HG02642 (cell line): Measurements from ENCODE around the gene CCDC83.
A peak's percentile ranks its signal among the peaks of the same experiment; 100 is the strongest.
"Not testable (repeated sequence)": the region's sequence is repeated elsewhere in the genome, so short reads cannot be mapped to it uniquely, and the experiment has no call there.

Experiments used
- ATAC-seq: cut with Tn5 transposase; IDR thresholded peaks from one replicate; pipeline ENCODE4 v1.9.1; 2021; ENCODE audit warnings: mild to moderate bottlenecking; ENCODE audit not compliant: unreplicated experiment, poor library complexity

The CCDC83 gene

DNA sequence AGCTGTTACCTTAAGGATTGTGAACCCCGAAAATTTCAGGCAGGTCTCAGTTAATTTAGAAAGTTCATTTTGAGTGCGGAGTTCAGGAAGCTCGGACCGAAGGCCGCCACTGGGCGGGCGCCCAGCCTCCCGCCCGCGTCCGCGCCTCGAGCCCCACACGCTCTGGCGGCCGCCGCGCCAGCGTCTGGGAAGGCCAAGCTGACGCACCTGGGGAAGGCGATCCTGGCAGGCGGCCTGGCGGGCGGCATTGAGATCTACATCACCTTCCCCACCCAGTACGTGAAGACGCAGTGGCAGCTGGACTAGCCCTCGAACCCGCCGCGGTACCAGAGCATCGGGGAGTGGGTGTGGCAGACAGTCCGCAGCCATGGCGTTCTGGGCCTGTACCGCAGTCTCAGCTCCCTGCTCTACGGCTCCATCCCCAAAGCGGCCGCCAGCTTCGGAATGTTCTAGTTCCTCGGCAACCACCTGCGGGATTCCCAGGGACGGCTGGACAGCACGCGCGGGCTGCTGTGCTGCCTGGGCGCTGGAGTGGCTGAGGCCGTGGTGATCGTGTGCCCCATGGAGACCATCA, 79.5 kb downstream of the CCDC83 start:
- no peak for ATAC-seq

DNA sequence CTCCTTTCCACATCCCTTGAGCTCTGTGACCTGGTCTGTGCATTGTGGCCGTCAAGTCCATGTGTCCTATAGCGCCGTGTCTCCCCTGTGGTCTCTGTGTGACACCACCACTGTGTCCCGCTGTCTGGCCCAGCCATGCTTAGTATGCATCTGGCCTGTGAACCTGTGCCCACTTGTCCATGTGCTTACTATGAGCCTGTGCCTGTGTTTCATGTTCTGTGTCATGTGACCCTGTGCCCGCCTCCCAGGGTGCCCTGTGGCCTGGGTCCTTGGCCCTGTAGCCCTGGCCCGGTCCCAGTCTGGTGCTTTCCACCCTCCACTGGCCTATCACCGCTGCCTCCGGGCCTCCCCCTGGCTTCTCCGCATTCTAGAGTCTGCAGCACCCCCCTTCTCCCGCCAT, 80.6 kb downstream of the CCDC83 start:
- ATAC-seq = no peak

DNA sequence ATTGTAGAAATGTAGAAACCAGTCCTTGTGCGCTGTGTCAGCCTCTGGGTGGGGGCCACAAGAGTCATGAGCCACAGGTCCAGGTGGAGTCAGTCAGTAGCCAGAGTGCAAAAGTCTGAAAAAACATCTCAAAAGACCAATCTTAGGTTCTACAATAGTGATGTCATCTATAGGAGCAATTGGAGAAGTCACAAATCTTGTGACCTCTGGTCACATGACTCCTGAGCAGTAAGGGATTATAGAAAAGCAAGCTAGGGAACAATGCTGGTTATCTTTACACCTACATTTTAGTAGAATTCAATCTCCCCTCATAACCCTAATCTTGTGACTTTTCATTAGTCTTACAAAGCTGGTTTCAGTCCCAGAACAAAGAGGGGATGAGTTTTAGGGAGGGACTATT, 82.7 kb downstream of the CCDC83 start:
- no peak for ATAC-seq

DNA sequence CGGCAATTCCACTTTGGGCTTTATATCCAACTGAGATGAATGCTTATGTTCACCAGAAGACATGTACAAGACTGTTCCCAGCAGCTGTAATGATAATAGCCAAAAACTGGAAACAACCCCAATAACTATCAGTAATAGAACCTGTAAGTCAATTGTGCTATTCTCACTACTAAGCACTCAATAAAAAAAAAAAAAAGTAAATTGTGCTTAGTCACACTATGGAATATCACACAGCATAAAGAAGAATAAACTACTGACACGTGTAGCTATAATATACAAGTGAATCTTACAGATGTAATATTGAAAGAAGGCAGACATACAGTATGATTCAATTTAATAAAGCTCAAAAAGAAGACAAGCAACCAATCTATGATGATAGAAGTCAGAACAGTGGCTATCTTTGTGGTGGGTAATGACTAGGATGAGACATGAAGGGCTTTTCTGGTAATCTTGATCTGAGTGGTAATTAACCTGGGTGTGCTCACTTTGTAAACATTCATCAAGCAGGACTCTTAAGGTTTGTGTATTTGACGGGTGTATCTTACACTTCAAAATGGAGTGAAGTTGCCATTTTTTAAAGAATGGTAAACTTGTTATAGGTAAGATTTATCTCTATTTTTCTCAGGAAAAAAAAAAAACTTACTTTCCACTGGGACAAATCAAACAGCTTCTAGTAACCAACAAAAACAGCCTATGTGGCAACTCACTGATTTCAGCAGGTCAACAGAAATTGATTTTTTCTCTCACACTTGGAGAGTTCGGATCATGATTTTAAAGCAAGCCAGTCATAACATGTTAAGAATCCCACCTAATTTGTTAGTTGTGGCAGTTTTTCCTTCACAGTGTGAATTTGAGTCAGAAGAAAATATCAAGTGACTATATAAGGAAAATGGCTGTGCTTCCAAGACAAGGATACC, 84.2 kb downstream of the CCDC83 start:
- no peak for ATAC-seq

DNA sequence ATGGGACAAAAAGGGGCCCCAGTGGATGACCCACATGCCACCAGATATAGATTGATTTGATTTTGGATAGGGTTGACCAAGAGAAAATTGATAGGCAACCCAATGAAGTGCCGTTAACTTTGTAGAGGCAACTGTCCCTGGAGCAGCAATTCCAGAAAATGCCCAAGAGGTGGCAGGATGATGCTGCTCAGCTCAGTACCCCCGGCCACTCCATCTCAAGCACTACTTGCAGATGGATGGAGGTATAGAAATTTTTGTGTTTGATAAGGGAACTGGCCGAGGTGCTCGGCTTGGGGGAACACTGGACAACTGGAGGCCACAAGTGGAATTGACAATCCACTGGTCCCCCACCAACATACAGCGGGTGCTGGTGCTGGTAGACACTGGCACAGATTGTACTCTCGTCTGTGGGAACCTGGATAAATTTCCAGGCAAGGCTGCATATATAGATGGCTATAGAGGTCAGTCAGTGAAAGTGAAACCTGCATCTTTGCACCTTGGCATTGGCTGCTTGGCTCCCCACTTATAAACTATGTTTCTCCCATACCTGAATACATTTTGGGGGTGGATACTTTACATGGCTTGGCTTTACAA, 86.3 kb downstream of the CCDC83 start:
- ATAC-seq = peak; percentile 79

DNA sequence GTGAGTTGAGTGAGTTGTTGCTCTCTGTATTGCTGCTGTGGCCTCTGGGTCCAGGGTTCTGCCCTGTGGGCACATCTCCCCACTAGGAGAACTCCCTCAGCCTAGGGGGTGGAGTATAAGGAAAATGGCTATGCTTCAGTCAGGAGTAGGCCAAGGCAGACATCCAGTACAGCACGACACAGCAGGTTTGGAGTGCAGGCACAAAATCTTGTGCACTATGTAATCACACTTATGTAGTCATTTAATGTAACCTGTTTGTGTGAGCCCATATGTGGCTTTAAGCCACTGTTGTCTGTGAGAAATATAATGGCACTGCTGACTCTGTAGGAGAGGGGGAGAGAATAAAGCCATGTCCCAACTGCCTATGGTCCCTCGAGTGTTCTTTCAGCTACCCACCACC, 90.1 kb downstream of the CCDC83 start:
- ATAC-seq = no peak

DNA sequence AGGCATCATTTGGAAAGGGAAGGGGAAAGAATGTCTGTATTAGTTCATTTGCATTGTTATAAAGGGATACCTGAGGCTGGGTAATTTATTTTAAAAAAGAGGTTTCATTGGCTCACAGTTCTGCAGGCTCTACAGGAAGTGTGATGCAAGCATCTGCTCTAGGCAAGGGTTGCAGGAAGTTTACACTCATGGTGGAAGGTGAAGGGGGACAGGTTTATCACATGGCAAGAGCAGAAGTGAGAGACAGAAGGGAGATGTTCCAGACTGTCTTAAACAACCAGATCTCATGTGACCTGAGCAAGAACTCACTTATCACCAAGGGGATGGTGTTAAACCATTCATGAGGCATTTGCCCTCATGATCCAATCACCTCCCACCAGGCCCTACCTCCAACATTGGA, 90.6 kb downstream of the CCDC83 start:
- ATAC-seq = no peak

DNA sequence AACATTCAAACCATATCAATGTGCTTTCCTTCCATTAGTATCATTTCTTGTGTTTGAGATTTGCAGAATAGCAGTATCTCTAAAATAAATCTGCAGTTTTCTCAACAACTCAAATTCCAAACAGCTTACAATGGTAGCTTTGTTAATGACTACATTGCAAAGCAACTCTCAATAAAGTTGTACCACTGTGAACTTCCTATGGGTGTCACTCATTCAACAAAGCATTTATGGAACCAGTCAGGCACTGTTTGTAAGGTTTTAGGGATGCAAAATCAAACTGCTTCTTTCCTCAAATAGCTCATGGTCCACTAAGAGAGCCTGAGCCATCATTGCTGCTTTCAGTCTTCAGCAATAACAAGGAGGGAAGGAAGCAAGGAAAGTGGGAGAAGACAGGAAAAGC, 91.0 kb downstream of the CCDC83 start:
- ATAC-seq = no peak

DNA sequence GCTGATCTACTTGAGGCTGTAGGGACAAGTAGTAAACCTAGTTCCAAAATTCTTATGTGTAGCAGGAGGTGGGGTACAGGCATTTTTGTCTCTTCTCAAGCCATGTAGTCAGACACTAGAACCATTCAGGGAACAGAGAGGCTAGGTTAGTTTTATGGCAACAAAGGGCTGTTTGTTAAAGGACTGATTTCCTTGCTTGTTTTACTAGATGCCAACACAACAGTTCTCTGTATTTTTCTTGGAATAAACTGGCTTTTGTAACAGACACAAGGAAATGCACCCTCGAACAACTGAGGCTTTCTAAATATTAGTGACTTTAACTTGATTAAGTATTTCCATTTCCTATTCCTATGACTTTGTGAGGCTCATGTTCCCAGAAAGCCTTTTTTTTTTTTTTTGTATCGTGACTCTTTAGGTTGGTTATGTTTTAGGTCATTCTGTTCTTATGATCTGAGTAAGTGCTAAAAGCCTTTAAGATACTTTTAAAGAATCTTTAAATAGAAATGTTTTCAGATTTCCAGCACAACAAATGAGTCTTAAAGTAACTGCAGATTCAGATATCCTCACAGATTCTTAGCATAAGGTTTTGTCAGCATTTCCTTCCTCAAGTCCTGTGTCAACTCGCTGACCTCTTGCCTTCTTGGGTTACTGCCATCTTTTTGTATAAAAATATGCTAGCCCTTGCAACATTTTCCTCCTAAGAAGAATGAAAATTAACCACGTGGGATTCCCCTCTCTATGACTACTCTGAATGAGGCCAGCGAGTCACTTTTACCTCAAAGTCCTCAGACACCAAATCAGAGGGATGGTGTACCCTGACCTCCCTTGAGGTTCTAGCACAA, 92.5 kb downstream of the CCDC83 start:
- ATAC-seq = peak; percentile 44

DNA sequence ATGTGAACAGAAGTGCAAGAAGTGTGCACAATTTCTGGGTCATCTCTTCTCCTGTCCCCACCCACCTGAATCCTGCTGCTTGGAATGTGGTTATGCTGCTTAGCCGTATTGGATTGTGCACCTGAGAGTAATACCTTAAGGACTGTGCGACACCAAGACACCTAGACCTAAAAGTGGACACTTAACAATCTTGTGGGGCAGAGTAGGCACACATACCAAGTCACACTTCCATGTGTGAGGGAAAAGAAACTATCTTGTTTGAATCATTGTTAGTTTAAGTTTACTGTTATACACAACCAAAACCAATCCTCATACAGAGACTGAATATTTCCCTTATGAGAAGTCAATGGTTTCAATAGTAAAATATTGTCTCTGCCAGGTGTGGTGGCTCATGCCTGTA, 93.7 kb downstream of the CCDC83 start:
- peak; percentile 41 for ATAC-seq

DNA sequence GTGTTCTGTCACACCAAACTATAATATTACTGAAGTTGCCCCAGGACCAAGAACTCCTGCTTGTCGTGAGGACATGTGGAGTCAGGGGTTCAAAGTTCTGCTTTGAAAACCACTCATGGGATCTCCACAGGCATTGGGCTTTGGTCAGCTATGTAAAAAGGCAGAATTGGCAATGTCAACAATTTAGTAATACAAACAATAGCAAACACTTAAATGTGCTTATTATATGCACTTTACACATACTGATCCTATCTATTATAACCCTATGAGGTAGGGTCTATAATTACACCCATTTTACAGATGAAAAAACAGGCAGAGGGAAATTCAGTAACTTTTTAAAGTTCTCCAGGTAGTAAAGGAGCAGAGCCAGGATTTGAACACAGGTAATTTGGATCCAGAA, 94.6 kb downstream of the CCDC83 start:
- no peak for ATAC-seq

DNA sequence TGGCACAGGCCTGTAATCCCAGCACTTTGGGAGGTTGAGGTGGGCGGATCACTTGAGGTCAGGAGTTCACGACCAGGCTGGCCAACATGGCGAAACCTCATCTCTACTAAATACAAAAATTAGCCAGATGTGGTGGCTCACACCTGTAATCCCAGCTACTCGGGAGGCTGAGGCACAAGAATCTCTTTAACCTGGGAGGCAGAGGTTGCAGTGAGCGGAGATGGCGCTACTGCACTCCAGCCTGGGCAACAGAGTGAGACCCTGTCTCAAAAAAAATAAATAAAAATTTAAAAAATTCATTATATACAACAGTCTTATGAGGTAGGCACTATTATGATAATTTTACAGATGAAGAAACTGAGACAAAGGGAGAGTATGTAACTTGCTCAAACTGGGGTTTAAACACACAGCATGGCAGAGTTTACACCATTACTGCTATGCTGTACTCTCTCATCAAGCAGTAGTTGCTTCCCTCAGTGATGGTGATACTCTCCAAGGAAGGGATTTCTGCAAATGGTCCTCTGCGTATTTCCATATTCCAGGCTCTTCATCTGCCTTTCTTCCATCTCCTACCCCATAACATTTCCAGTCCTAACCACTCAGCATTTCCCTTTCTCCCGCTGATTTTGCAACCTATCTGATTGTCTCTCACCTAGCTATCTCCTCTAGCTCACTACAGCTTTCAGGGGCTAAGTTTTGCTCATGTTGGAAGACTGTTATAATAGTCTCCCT, 95.3 kb downstream of the CCDC83 start:
- no peak for ATAC-seq

DNA sequence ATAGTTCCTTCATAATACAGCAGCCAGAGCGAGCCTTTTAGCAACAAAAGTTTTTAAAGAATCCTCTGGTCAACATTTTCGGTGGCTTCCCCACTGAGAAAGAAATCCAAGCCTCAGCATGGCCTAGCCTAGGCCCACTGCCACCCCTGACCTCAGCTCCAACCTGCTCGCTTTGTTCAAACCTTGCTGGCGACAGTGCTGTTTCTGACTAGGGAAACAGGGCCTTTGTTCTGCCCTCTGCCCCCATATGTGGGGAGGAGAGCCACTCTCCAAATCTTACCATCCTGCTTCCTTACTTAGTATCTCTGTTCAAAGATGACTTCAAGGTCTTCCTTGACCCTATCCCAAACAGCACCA, 95.8 kb downstream of the CCDC83 start:
- ATAC-seq = no peak

DNA sequence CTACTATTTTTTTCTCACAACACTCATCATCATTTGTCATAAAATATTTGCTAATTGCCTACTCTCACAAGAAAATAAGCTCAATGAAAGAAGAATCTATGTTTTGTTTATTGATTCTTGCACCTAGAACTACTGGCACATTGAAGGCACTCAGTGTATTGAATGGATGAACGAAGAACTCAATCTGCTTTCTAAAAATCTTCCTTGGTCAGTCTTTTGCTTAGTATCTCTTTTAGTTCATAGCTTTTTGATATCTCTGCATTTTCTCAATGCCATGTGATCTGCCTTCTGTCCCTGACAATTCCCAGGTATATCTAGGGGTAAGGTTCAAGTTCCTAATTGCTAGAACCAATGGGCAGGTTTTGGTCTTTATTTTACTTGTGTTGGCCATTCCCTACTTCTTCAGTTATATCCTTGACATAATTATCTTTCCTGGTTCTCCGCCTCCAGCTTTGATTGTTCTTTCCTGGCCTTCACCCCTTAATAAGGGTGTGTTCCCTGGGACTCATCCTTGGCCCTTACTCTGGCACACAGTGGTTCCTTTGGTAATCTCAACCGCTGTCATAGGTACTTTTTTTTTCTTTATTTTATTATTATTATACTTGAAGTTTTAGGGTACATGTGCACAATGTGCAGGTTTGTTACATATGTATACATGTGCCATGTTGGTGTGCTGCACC, 96.4 kb downstream of the CCDC83 start:
- no peak for ATAC-seq

DNA sequence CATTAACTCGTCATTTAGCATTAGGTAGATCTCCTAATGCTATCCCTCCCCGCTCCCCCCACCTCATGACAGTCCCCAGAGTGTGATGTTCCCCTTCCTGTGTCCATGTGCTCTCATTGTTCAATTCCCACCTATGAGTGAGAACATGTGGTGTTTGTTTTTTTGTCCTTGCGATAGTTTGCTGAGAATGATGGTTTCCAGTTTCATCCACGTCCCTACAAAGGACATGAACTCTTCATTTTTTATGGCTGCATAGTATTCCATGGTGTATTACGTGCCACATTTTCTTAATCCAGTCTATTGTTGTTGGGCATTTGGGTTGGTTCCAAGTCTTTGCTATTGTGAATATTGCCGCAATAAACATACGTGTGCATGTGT, 96.9 kb downstream of the CCDC83 start:
- ATAC-seq = not testable (repeated sequence)

DNA sequence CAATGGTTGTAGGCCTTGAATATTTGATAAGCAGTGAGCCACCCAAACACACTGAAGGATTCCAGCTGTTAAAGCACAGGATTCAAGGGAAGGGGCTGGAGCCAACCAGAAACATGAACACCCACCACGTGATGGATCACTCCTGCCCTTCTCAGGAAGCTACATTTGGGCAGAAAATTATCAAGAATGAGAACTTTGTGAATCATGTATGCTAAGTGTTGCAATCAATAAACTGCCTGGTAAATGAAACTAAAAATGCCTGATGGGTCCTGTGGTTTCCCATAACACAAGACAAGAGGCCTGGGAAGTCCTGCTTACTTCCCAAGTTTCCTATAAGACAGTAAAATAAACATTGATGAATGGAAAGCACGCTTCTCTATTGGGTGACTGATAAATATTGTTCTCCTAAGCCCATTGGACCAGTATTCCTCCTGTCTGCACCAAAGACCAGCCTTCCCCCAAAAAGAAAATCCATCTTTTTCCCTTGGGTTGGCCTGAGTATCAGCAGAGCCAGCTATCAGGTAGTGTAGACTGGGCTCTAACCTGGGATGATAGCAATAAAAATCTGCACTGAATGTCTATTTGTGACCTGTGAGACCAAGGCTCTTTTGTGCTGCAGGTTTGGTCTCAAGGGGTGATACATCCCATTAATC, 98.4 kb downstream of the CCDC83 start:
- no peak for ATAC-seq

DNA sequence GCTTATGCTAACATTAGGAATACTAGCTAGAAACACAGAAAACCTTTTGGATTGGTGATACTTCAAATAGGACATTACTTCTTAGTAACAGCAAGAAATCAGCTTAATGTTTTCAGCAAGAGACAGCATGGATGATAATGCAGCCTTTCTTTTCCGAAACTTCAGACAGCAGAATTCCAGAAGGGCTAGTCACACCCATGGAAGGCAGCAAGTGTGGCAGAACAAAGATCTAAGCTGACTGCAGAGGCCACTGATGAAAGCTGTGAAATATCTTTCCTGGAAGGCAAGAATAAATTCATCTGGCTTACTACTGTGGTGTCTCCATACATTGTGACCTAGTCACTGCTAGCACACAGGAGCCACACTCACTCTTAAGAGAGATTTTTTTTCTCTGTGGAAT, 100.3 kb downstream of the CCDC83 start:
- ATAC-seq = no peak

DNA sequence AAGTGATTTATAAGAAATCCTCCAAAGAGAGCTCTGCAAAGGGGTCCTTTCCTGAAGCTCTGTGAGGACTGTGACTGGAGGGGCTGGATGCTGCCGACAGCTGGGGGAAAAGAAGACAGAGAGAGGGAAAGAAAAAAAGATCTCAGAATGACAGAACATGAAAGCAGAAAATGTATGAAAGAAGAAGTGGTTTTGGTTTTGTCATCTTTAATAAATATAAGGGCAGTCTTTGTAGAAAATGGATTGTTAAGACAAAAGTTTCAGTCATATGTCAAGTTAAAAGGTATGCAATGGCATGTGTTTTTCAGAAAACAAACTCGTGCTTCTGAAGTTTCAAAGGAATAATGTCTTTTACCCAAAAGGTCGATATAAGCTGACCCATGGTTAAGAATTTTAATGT, 105.5 kb downstream of the CCDC83 start:
- ATAC-seq = peak; percentile 52

DNA sequence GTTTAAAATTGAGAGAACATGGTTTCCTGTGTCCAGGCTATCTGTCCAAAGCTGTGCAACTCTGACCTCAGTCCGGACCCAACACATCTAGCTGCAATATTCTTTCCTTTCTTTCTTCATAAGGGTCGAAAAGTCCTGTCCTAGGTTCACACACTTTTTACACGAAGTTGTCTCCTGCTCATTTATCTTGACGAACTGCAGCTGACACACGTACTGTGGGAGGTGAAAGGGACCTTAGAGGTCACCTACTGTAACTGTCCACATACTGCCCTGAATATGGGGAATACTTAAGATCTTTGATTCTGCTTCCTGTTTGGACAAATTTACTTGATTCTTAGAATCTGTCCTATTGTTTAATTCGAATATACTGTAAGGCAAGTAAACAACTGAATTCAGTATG, 105.9 kb downstream of the CCDC83 start:
- no peak for ATAC-seq
